ENCODE results near the gene LIMA1. TPM values are rescaled to one million over a fixed set of nuclear protein-coding genes. Genes with fewer than 3 reads are reported as not detected.
"Not testable (repeated sequence)": the region's sequence is repeated elsewhere in the genome, so short reads cannot be mapped to it uniquely, and the experiment has no call there.

LIMA1 gene
- total and polyA plus RNA-seq, 2 of the 4 experiments (the other 2 are of a cell fraction): 126 to 163 TPM

DNA sequence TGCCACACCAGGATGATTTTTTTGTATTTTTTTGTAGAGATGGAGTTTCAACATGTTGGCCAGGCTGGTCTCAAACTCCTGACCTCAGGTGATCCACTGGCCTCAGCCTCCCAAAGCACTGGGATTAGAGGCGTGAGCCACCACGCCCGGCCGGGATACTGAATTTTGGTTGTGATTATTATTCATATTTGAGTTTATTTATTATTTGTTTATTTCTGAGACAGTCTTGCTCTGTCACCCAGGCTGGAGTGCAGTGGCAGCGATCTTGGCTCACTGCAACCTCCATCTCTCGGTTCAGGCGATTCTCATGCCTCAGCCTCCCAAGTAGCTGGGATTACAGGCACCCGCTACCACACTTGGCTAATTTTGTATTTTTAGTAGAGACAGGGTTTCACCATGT is 30.7 kb upstream of the LIMA1 start:
- H3K9me1 ChIP-seq (ENCODE audit: insufficient read depth, low read length); H3K4me1 ChIP-seq (ENCODE audit: control insufficient read depth, insufficient read depth, low read length); DNase-seq; H3K9ac ChIP-seq (ENCODE audit: low read depth, low read length); H3K36me3 ChIP-seq (ENCODE audit: control insufficient read depth, insufficient read depth, low read length); H4K5ac ChIP-seq (ENCODE audit: low read depth, low read length); H4K20me1 ChIP-seq (ENCODE audit: insufficient read depth, low read length); H2AFZ ChIP-seq (replicated peaks; ENCODE audit: low read length, poor library complexity); H3K18ac ChIP-seq (ENCODE audit: low read depth, low read length); H3K4me2 ChIP-seq (ENCODE audit: low read depth, low read length); H2BK5ac ChIP-seq (ENCODE audit: low read depth, low read length, poor library complexity, severe bottlenecking); dilution Hi-C loops (cut with HindIII; ENCODE audit: low sequenced_read_pairs, unreplicated experiment); H3K4me3 ChIP-seq (ENCODE audit: insufficient read depth, low read depth, low read length); H3K56ac ChIP-seq (ENCODE audit: extremely low read depth, insufficient read depth, low read length); H2BK20ac ChIP-seq (ENCODE audit: low read depth, low read length); H2AK9ac ChIP-seq (replicated peaks; ENCODE audit: low read depth, low read length, poor library complexity); H3K27me3 ChIP-seq (ENCODE audit: control insufficient read depth, insufficient read depth, low read length); H3K27ac ChIP-seq (ENCODE audit: insufficient read depth, low read length); H3K14ac ChIP-seq (replicated peaks; ENCODE audit: low read depth, low read length); H4K91ac ChIP-seq (ENCODE audit: insufficient read depth, low read depth, low read length); H3K79me1 ChIP-seq (ENCODE audit: low read depth in 1 of 2, low read length in 2 of 2); ATAC-seq (ENCODE audit: low read depth); H3K23ac ChIP-seq (ENCODE audit: low read depth, low read length); BruUV-seq (replicated peaks); H3K9me3 ChIP-seq (ENCODE audit: control insufficient read depth, insufficient read depth, low read length); H4K8ac ChIP-seq (ENCODE audit: low read depth in 2 of 2, low read length in 2 of 2): not testable (repeated sequence)
- peak overlapping the region; percentile 35 for H2BK120ac ChIP-seq (ENCODE audit: low read depth, low read length)
- POLR2A ChIA-PET (ENCODE audit: unreplicated experiment): interaction anchor here (0.6 kb wide), 1 partner anchor 92 kb away, joined by 4 read pairs; no protein-coding TSS in a partner anchor
- H2AK5ac ChIP-seq (ENCODE audit: low read depth, low read length): peak overlapping the region; percentile 43; the same call in 1 of the 2 replicates
- intact Hi-C loops (cut with micrococcal nuclease): loop anchor here (1.0 to 5.0 kb wide), 6 partner anchors 72 to 239 kb away; no protein-coding TSS in a partner anchor
- H3K4ac ChIP-seq (ENCODE audit: low read depth, low read length): peak overlapping the region; percentile 7; the same call in 1 of the 2 replicates
- WGBS, 2 experiments (ENCODE audit: extremely low coverage in 2 of 2, insufficient read length in 1 of 2): no CpG with 5 or more reads among the region's 8 CpGs
- H2BK15ac ChIP-seq (ENCODE audit: low read depth, low read length): 0 out of 3 replicates have a peak overlapping the region, but pooled peaks have one; percentile 40
- in situ Hi-C loops (cut with MboI; ENCODE audit: low sequenced_read_pairs): loop anchor here (10.0 kb wide), 1 partner anchor 109 kb away; no protein-coding TSS in a partner anchor
- CTCF ChIA-PET: interaction anchor here (0.7 to 1.9 kb wide), 6 partner anchors 11 to 181 kb away, joined by 3 to 9 read pairs (median 4); no protein-coding TSS in a partner anchor

Data from IMR-90 (cell line).